WI38 (cell line): ENCODE data around the gene CERK.
"Not testable (repeated sequence)": the region's sequence is repeated elsewhere in the genome, so short reads cannot be mapped to it uniquely, and the experiment has no call there.

Source experiments
- H3K4me3 ChIP-seq: 2 replicates; pipeline ENCODE4 v1.5.1; 2011; ENCODE audit warnings: low read depth, mild to moderate bottlenecking, control low read depth, low read length
- TF ChIP-seq, protein P1 (sequence below): IDR thresholded peaks from 2 replicates; pipeline ENCODE4 v1.5.1; 2012; ENCODE audit warnings: low read depth, mild to moderate bottlenecking, control low read depth, low read length

The CERK gene

DNA sequence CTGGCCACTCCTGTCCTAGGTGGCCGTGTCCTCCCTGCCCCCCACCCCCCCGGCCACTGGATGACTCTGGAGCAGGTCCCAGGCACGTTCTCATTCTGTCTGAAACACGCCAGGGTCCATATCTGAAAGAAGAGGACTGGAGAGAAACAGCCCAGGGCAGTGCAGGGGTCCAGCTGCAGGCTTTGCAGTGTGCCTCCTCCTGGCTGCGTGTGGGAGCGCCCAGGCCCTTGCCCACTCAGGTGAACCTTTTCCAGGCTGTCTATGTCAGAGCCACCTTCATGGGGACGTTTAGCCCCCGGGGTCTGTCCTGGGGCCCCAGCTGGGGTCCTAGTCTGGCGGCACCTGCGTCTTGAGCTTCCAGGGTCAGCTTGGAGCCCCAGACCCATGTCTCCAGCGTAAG, 102.3 kb downstream of the CERK start:
- no peak overlapping the region for H3K4me3 ChIP-seq
- TF ChIP-seq, protein P1, sequence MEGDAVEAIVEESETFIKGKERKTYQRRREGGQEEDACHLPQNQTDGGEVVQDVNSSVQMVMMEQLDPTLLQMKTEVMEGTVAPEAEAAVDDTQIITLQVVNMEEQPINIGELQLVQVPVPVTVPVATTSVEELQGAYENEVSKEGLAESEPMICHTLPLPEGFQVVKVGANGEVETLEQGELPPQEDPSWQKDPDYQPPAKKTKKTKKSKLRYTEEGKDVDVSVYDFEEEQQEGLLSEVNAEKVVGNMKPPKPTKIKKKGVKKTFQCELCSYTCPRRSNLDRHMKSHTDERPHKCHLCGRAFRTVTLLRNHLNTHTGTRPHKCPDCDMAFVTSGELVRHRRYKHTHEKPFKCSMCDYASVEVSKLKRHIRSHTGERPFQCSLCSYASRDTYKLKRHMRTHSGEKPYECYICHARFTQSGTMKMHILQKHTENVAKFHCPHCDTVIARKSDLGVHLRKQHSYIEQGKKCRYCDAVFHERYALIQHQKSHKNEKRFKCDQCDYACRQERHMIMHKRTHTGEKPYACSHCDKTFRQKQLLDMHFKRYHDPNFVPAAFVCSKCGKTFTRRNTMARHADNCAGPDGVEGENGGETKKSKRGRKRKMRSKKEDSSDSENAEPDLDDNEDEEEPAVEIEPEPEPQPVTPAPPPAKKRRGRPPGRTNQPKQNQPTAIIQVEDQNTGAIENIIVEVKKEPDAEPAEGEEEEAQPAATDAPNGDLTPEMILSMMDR = no peak

- H3K4me3 ChIP-seq = not testable (repeated sequence)
Measured at GRCh38 chr22:46634973-46635685, 102.9 kb downstream of the CERK start.
